Non-pigmented ciliary epithelial cell (primary cell): Measurements from ENCODE around the gene TTC24.
"Not testable (repeated sequence)": the region's sequence is repeated elsewhere in the genome, so short reads cannot be mapped to it uniquely, and the experiment has no call there.

Experiments used
- DNase-seq: peaks from one replicate; pipeline ENCODE4 v3.0.0-alpha.2; 2010; ENCODE audit warnings: low read depth

Gene TTC24

DNA sequence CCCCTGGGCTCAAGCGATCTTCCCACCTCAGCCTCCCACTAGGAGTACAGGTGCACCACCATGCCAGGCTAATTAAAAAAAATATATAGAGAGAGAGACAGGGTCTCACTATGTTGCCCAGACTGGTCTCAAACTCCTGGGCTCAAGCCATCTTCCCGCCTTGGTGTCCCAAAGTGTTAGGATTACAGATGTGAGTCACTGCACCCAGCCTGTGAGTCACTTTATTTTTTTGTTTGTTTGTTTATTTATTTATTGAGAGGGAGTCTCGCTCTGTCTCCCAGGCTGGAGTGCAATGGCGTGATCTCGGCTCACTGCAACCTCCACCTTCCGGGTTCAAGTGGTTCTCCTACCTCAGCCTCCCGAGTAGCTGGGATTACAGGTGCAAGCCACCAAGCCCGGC lies 8.4 kb downstream of the TTC24 start:
- DNase-seq: not testable (repeated sequence)

DNA sequence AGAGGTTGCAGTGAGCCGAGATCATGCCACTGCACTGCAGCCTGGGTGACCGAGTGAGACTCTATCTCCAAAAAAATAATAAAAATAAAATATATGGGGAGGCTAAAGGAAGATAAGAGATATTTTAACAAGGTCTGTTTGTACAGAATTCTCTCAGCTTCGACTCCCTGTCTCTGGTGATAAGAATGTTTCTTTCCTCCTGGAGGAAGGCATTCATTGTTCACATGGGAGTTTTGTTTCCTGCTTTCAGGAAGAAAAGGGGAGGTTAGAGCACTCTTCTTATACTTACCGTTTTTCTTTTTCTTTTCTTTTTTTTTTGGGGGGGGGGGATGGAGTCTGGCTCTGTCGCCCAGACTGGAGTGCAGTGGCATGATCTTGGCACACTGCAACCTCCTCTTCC lies 10.0 kb downstream of the TTC24 start:
- no peak for DNase-seq

DNA sequence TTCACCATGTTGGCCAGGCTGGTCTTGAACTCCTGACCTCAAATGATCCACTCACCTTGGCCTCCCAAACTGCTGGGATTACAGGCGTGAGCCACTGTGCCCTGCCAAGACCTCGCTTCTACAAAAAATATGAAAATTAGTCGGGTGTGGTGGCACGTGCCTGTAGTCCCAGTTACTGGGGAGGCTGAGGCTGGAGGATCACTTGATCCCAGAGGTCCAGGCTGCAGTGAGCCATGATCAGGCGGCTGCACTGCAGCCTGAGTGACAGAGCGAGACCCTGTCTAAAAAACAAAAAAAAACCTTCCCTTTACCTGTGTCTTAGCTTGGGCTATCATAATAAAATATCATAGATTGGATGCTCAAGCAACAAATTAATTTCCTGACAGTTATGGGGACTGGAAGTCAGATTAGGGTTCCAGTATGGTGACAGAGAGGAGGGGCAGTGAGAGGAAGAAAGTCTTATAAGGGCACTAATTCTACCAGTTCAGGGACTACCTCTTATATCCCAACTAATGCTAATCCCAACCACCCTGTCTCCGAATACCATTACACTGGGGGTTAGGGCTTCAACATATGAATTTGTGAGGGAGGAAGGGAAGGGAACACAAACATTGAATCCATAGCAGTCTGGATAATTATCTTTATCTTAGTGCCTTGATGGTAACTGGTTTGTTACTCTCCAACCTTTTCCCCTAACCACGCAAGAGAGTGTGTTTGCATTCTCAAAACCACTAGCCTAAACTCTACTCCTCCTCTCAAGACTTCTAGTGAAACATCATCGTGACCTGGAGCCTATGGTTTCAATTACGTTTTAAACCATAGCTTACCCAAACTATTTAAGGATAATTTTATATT lies 11.0 kb downstream of the TTC24 start:
- no peak for DNase-seq

DNA sequence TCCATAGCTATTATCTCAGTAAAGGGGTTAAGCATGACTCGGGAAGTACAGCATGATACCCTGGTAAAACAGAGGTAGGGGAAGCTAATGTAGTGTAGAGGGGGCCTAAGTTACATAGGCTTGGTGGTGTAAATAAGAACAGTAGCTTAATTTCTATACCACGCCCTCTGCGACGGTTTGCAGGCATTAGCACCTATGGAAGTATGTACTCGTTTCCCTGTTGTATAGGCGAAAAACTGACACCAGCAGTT lies 11.6 kb downstream of the TTC24 start:
- no peak for DNase-seq

DNA sequence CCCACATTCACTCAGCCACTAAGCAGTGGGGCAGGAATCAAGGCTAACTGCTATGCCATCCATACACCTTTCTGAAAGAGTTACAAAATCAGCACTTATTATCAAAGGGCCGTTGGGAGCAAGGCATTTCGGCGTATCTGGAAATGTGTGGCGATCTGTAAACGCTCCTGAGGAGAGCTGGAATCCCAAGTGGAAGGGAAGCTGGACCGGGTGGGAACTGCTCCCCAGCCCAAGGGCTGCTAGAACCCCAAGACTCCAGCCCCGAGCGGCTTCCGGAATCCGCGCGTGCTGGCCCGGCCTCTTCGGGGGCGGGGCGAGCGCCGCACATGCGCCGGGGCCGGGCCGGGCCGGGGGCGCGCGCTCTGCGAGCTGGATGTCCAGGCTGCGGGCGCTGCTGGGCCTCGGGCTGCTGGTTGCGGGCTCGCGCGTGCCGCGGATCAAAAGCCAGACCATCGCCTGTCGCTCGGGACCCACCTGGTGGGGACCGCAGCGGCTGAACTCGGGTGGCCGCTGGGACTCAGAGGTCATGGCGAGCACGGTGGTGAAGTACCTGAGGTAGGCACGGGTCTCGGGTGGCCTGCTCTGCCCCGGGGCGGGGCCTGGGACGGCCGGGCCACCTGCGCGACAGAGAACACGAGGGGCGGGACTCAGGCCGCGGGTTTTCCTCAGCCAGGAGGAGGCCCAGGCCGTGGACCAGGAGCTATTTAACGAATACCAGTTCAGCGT lies 12.1 kb downstream of the TTC24 start, which contains the start of gene NAXE:
TSS of gene NAXE (plus strand) at position 345 of the 726 bp plus-strand sequence. CDS start at position 374, 29 bp downstream.
- DNase-seq: no peak

DNA sequence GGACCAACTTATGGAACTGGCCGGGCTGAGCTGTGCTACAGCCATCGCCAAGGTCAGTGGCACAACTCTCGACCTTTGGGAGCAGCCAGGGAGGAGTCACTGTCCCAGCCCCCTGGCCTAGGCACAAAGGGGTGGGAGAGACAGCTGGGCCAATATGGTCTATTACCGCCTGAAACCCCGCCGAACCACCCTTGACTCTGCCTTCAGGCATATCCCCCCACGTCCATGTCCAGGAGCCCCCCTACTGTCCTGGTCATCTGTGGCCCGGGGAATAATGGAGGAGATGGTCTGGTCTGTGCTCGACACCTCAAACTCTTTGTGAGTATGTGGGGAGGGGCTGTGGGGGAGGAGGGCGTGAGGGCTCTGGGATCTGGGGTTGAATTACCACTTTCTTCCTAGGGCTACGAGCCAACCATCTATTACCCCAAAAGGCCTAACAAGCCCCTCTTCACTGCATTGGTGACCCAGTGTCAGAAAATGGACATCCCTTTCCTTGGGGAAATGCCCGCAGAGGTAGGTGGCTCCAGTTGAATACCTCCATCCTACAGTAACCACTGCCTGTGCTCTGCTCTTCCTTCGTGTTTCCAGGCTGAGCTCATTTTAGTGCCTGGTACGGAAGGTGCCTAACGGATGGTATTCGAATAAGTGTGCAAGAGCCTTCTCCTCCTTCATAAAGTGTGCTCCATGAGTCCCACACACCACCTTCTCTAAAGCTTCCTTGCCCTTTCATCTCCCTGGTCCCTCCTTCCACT lies 12.8 kb downstream of the TTC24 start:
- DNase-seq: no peak

DNA sequence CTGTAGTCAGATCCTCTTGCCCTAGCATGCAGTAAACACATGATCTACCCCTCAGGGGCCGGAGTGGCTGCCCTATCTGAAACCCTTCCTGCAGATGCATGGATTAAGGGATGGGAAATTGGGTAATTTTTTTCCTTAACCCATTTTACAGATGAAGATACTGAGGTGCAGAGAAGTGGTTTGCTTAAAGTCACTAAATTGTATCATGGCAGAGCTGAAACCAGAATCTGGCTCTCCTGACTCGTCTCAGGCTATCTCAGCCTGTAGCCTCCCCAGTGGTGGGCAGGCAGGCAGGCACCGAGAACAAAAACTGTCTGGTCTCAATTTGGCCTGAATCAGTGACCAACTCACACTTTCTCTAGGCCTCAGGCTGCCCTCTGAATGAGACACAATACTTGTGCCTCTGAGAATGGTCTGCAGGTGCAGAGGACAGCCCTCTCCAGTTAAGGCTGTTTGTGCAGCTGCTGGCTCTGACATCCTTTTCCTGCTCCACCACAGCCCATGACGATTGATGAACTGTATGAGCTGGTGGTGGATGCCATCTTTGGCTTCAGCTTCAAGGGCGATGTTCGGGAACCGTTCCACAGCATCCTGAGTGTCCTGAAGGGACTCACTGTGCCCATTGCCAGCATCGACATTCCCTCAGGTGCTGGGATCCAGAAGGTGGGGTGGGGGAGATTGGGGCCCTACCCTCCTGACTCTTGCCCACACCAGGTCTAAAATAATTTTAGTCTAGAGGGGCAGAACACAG lies 13.6 kb downstream of the TTC24 start:
- DNase-seq: no peak

DNA sequence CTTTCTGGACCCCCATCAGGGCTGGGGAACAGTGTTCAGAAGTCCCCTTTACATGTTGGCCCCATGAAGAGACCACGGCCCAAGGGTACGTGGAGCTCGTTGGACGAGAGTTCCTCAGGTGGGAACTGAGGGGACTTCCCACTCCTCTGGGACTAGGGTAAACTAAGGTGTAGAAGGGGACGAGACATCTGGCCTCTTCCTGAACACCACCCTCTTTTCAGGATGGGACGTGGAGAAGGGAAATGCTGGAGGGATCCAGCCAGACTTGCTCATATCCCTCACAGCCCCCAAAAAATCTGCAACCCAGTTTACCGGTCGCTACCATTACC lies 14.1 kb downstream of the TTC24 start:
- DNase-seq: no peak

DNA sequence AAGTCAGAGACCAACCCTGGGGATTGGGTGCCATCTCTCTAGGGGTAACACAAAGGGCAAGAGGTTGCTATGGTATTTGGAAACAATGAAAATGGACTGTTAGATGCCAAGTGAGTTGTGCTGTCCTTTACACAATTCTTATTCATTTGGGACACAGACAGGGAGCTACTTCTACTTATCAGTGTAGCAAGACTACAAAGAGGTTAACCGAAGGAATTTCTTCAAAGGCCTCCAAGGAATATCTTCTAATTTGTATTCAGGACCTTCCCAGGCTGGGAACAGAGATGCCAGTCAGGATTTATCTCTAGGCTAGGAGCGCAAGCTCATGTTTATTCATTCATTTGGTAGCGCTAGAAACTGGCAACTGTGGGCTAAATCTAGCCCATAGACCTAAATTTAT lies 14.7 kb downstream of the TTC24 start:
- DNase-seq: no peak

DNA sequence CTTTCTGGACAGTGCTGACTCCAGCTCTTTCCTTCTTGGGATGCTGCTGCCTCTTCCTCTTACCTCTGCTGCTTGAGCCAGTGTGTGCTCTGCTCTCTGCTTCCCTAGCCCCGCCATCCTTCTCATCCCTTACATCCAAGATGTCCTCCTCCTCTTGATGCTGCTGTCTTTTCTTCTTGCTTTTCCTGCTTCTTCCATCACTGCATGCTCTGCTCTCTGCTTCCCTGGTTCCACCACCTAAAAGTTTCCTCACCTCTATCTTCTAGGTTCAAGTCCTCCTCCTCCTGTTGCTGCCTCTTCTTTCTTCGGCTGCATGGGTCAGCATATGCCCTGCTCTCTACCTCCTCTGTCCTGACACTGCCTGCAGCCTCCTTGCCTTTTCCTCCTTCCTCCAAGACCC lies 15.5 kb downstream of the TTC24 start:
- DNase-seq: no peak

DNA sequence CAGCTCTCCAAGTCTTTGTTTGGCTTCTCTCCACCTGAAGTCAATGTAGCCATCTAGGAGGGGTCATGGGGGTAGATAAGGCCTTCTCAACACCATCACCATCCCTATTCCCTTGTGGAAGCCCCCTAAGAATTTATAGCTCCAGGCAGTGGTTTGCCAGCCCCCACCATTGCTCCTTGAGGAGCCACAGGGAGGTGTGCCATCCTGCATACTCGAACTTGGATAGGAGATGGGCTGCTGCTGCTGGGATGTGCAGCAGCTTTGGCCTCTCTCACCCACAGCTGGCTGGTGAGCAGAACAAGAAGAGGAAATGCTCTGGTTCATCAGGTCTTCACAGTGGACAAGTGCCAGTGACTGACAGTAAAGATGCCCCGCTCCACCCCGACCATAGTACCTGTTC lies 16.9 kb downstream of the TTC24 start:
- no peak for DNase-seq

DNA sequence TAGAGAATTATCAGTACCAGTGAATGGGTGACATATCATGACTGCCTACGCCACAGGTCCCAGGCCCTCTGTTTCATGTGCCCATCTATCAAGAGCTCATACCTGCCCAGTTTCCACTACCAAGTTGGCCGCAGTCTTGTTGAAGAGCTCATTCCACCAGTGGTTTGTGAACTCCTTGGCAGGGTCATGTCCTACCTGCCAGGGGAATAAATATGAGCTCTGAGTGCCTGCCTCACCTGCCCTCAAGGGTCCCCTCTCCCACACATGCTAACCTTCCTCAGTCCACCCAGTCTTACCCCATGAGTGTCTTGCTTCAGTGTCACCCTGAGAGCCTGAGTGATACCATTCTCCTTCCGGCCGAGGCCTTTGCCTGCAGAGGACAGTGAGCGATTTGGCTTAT lies 18.6 kb downstream of the TTC24 start:
- no peak for DNase-seq

DNA sequence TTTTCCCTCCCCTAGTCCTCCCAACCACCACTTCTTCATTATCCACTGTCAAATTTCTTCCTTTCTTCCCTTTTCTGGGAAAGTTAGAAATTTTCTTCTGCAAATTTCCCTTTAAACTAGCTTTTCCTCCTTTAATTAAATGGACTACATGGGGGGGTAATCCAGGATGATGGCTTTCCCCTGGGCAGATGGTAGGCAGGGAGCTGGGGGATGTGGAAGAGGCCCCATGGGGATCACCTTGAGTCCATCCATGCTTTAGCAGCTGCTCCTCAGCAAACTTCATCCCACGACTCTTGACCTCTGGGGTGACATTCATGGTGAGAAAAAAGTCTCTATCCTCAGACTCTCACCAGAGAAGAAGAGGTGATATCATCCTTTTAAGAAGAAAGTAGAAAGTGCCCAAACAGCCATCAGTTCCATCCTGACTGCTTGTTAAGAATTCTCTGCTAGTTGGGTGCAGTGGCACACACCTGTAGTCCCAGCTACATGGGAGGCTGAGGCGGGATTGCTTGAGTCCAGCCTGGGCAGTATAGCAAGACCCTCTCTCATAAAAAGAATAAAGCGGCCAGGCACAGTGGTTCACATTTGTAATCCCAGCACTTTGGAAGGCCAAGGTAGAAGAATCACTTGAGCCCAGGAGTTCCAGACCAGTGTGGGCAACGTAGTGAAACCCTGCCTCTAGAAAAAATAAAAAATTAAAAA lies 19.4 kb downstream of the TTC24 start:
- no peak for DNase-seq

DNA sequence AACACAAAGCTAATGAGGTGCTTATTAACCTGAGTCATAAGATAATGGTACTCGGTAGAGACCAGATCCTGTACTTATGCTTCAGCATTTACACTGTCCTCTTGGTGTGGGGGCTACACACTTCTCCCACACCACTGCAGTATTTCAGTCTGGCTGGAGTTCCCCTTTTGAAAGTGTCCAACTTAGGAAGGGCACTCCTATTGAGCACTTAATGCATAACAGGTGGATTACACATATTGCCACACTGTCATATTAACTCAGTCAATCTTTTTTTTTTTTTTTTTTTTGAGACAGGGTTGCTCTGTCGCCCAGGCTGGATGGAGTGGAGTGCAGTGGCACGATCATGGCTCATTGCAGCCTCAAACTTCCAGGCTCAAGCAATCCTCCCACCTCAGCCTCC lies 20.3 kb downstream of the TTC24 start:
- no peak for DNase-seq

DNA sequence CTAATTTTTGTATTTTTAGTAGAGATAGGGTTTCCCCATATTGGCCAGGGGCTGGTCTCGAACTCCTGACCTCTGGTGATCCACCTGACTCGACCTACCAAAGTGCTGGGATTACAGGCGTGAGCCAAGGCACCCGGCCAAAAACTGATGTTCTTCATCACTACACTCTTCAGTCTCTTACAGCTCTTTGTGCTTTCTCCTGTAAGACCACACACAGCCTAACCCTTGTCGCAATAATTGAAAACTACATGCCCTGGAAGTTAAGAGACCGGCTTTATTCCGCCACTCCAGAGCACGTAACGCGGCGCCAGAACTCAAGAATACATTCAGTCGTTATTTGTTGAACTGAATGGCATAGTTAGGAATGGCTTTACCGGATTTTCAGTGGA lies 21.2 kb downstream of the TTC24 start:
- no peak for DNase-seq

DNA sequence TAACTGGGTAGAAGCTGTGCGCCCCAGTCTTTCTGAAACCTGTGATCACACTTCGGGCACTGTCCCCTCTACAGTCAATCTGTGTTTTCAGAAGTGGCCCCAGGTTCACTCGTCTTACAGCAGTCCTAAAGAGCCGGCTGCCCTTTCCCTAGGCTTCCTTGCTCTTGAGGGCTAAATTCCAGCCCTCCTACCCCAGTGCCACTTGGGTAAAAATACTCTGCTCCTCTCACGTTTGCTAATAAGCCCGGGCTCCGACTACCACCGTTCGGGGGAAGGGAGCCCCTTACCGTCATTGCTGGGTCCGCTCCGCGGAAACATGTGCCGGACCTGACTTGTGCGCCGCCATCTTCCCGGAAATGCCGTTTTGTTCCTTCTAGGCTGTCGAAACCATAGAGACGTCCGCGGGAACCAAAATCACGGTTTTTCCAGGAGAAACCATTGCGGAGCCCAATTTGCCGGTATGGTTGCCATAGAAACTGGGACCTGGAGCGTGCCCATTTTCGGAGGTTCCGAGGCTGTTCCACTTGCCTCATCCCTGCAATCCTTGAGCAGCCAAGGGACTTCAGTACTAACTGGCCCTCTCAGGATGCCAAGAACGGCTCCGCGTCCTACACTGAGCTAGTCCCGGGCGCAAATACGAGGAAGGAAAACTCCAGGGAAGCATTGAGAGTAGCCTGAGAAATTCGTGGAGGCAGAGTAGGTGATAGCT lies 21.8 kb downstream of the TTC24 start, which contains the start of gene GPATCH4:
TSS of gene GPATCH4 (minus strand) at position 358 of the 709 bp plus-strand sequence.
- DNase-seq: peak; percentile 76

DNA sequence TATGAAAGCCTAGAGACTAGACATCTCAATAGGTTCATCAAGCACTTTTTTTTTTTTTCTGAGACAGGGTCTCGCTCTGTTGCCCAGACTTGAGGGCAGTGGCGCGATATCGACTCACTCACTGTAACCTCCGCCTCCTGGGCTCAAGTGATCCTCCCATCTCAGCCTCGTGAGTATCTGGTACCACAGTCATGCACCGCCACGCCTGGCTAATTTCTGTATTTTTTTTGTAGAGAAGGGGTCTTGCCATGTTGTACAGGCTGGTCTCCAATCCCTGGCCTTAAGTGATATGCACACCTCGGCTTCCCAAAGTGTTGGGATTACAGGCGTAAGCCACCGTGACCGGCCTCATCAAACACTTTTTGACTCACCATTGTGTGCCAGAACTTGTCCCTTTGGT lies 22.4 kb downstream of the TTC24 start:
- no peak for DNase-seq

DNA sequence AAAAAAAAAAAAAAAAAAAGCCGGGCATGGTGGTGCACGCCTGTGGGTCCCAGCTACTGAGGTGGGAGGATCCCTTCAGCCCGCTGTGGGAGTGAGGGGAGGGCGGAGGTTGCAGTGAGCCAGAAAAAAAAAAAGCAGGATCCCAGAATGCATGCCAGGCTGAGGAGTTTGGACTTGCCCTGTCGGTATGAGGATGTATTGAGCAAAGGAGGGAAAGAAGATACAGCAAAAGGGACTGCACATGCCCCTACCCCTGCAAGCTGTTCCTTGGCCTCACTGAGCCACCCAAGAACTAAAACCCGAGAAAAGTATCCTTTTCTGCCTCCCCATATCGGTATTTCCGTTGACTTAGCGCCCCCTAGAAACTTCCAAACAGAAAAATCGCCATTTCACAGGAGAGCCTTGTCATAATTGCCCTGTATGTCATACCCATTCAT lies 23.1 kb downstream of the TTC24 start:
- no peak for DNase-seq

DNA sequence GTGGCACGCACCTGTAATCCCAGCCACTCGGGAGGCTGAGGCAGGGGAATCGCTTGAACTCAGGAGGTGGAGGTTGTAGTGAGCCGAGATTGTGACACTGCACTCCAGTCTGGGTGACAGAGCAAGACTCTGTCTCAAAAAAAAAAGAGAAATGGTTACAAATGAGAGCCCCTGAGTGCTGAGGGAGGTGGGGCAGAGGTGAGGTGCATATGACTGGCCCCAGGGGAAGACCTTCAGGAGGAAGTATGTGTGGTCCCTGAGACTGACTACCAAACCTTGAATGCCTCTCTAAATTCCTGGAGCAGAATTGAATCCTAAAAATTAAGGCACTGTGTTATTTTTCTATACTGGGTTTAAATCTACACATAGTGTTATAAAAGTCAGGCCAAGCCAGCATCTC lies 27.8 kb downstream of the TTC24 start:
- DNase-seq: not testable (repeated sequence)

DNA sequence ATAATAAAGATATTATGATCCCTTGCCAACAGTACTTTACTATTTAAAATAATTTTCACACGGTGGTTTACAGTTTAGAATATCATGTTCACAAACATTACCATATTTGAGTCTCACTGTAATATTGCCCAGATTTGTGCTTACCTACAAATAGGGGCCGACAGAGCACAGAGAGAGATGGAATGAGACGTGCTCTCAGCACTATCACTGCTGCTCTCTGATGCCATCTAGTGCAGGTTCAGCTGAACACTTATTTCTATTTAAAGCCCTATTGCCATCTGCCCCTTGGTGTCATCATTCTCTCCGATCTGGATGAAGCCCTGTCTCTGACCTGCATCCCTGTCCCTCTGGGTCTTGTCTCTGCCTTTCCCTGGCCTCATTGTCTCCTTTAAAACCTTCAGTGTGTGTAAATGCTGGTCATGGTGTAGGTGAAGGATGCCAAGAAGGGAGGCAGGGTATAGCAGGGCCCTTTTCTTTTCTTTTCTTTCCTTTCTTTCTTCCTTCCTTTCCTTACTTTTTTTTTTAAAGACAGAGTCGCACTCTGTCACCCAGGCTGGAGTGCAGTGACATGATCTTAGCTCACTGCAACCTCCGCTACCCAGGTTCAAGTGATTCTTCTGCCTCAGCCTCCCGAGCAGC lies 28.6 kb downstream of the TTC24 start:
- DNase-seq: no peak

DNA sequence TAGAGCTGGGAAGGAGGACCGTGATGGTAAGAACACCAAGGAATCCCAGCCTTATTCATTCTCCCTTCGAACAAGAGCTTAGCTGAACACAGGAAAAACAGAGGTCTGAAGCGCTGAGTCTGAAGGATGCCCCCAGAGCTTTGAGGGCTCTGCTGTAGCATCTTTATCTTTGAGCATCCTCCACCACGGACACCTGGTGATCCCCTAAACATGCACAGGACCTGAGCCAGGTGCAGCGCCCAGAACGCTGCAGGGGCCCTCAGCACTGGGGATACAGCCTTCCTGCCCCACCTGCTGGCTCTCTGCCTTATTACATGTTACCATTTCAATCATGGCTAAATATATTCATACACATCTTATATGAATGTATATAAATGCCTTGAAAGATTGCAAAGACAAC lies 29.5 kb downstream of the TTC24 start:
- DNase-seq: no peak
